HG03139 (cell line): ENCODE results near the gene FICD.

ENCODE experiments used
- ATAC-seq: cut with Tn5 transposase; IDR thresholded peaks from one replicate; pipeline ENCODE4 v1.9.1; 2021; ENCODE audit not compliant: unreplicated experiment

FICD gene

GRCh38 chr12:108498136-108498535, 16.9 kb upstream of the FICD start:
- ATAC-seq = no peak

- no peak for ATAC-seq
Observed at GRCh38 chr12:108502922-108503321, 12.2 kb upstream of the FICD start.

- ATAC-seq = no peak
Observed at GRCh38 chr12:108505129-108505528, 9.9 kb upstream of the FICD start.

- no peak for ATAC-seq
Observed at GRCh38 chr12:108507971-108508642, 7.0 kb upstream of the FICD start.

- no peak for ATAC-seq
Observed at GRCh38 chr12:108509806-108510205, 5.3 kb upstream of the FICD start.

GRCh38 chr12:108510836-108511235, 4.2 kb upstream of the FICD start:
- no peak for ATAC-seq

- no peak for ATAC-seq
Observed at GRCh38 chr12:108511633-108512540, 3.2 kb upstream of the FICD start.

- ATAC-seq = no peak
Observed at GRCh38 chr12:108514468-108514972, 557 bp upstream of the FICD start.

GRCh38 chr12:108515916-108516315, 839 bp downstream of the FICD start:
- no peak for ATAC-seq

GRCh38 chr12:108516511-108517275, 1.6 kb downstream of the FICD start:
- ATAC-seq = no peak

GRCh38 chr12:108517288-108518100, 2.4 kb downstream of the FICD start:
- no peak for ATAC-seq

- no peak for ATAC-seq
Observed at GRCh38 chr12:108518101-108518715, 3.1 kb downstream of the FICD start.

- no peak for ATAC-seq
Observed at GRCh38 chr12:108518716-108519496, 3.8 kb downstream of the FICD start.

GRCh38 chr12:108519558-108519957, 4.5 kb downstream of the FICD start:
- ATAC-seq = no peak

- no peak for ATAC-seq
Observed at GRCh38 chr12:108523365-108523764, 8.3 kb downstream of the FICD start.

GRCh38 chr12:108525681-108526080, 10.6 kb downstream of the FICD start:
- ATAC-seq = no peak

GRCh38 chr12:108526482-108527165, 11.5 kb downstream of the FICD start:
- peak; percentile 58 for ATAC-seq

GRCh38 chr12:108527166-108527496, 12.1 kb downstream of the FICD start:
- ATAC-seq = no peak

GRCh38 chr12:108530161-108530560, 15.1 kb downstream of the FICD start:
- ATAC-seq = no peak
